Measurements from ENCODE around the gene MAP7.
A peak's percentile ranks its signal among the peaks of the same experiment; 100 is the strongest.
"Not testable (repeated sequence)": the region's sequence is repeated elsewhere in the genome, so short reads cannot be mapped to it uniquely, and the experiment has no call there.

The MAP7 gene

GRCh38 chr6:136508725-136509392 is 41.4 kb downstream of the MAP7 start:
- DNase-seq (ENCODE audit: low read depth, low spot score) = no peak
- WGBS (ENCODE audit: insufficient coverage, insufficient read length) = no CpG with 5 or more reads among the region's 1 CpG
- H3K9me3 ChIP-seq (ENCODE audit: control insufficient read depth, insufficient read depth, low read length) = no peaks in the 10 kb centered on the region

DNA sequence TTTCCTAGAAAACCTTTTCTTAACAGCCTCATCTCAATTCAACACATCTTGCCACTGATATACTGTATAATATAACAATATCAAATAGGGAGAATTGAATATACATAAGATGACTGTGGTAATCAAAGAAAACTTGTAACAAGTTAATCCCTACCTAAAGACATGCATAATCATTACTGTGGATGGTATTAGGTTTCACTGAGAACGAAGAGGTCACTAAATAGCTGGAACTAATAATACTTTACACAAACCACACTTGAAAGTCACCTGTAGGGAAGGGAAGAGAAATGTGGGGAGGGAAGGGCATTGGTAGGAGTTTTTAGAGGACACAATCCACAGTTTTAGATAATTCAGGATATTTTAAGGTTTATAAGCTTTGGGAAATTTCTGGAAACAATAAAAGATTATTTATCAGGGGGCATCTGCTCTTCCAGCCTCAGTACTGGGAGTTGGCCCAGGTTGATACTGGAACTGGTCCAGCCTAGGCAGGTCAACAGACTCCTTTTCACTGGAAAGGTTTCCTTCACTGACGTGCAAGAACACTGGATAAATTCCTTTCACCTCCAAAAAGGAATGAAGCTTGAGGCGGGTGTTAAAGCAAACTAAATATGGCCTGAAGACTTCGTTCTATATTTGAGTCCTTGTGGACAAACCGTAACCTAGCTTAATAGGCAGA is 44.0 kb downstream of the MAP7 start:
- no CpG with 5 or more reads among the region's 5 CpGs for WGBS (ENCODE audit: insufficient coverage, insufficient read length)
- Histone ChIP-seq H3K36me3 (ENCODE audit: control insufficient read depth, insufficient read depth, low read length) (no peaks in the 10 kb centered on the region), H3K27ac (ENCODE audit: low read length) (no peak overlapping the region), H3K9me3 (ENCODE audit: control insufficient read depth, insufficient read depth, low read length) (no peaks in the 10 kb centered on the region), H3K4me1 (ENCODE audit: control insufficient read depth, insufficient read depth, low read length) (peaks cover 6% of the 10 kb centered on the region; the same call in 1 of the 2 replicates), H3K4me3 (ENCODE audit: low read length) (no peak overlapping the region), H3K27me3 (ENCODE audit: control insufficient read depth, insufficient read depth, low read length) (no peaks in the 10 kb centered on the region)
- DNase-seq (ENCODE audit: low read depth, low spot score) = no peak

More at GRCh38 chr6:136508725-136509392, 41.4 kb downstream of the MAP7 start:
- Histone ChIP-seq H3K36me3 (ENCODE audit: control insufficient read depth, insufficient read depth, low read length) (no peaks in the 10 kb centered on the region), H3K4me3 (ENCODE audit: low read length) (no peak overlapping the region), H3K27ac (ENCODE audit: low read length) (no peak overlapping the region), H3K4me1 (ENCODE audit: control insufficient read depth, insufficient read depth, low read length) (peaks cover 3% of the 10 kb centered on the region; the same call in 1 of the 2 replicates), H3K27me3 (ENCODE audit: control insufficient read depth, insufficient read depth, low read length) (no peaks in the 10 kb centered on the region)

GRCh38 chr6:136503303-136504029 is 46.8 kb downstream of the MAP7 start:
- Histone ChIP-seq H3K36me3 (ENCODE audit: control insufficient read depth, insufficient read depth, low read length) (no peaks in the 10 kb centered on the region), H3K9me3 (ENCODE audit: control insufficient read depth, insufficient read depth, low read length) (no peaks in the 10 kb centered on the region), H3K4me1 (ENCODE audit: control insufficient read depth, insufficient read depth, low read length) (peaks cover 6% of the 10 kb centered on the region; the same call in 1 of the 2 replicates), H3K27me3 (ENCODE audit: control insufficient read depth, insufficient read depth, low read length) (no peaks in the 10 kb centered on the region), H3K4me3 (ENCODE audit: low read length) (no peak overlapping the region), H3K27ac (ENCODE audit: low read length) (peak overlapping the region; percentile 84)
- DNase-seq (ENCODE audit: low read depth, low spot score) = peak; percentile 35
- WGBS (ENCODE audit: insufficient coverage, insufficient read length) = no CpG with 5 or more reads among the region's 6 CpGs

GRCh38 chr6:136502786-136503185 is 47.4 kb downstream of the MAP7 start:
- Histone ChIP-seq H3K27ac (ENCODE audit: low read length) (peak overlapping the region; percentile 84), H3K27me3 (ENCODE audit: control insufficient read depth, insufficient read depth, low read length) (no peaks in the 10 kb centered on the region), H3K4me1 (ENCODE audit: control insufficient read depth, insufficient read depth, low read length) (peaks cover 8% of the 10 kb centered on the region; the same call in 1 of the 2 replicates), H3K9me3 (ENCODE audit: control insufficient read depth, insufficient read depth, low read length) (no peaks in the 10 kb centered on the region), H3K36me3 (ENCODE audit: control insufficient read depth, insufficient read depth, low read length) (no peaks in the 10 kb centered on the region), H3K4me3 (ENCODE audit: low read length) (no peak overlapping the region)
- DNase-seq (ENCODE audit: low read depth, low spot score) = no peak

- no peak for DNase-seq (ENCODE audit: low read depth, low spot score)
- Histone ChIP-seq H3K36me3 (ENCODE audit: control insufficient read depth, insufficient read depth, low read length) (no peaks in the 10 kb centered on the region), H3K9me3 (ENCODE audit: control insufficient read depth, insufficient read depth, low read length) (no peaks in the 10 kb centered on the region), H3K4me1 (ENCODE audit: control insufficient read depth, insufficient read depth, low read length) (peaks cover 7% of the 10 kb centered on the region; the same call in 1 of the 2 replicates), H3K27me3 (ENCODE audit: control insufficient read depth, insufficient read depth, low read length) (no peaks in the 10 kb centered on the region), H3K27ac (ENCODE audit: low read length) (peak overlapping the region; percentile 75), H3K4me3 (ENCODE audit: low read length) (no peak overlapping the region)
- no CpG with 5 or more reads among the region's 2 CpGs for WGBS (ENCODE audit: insufficient coverage, insufficient read length)
These were observed 48.7 kb downstream of the MAP7 start for GRCh38 chr6:136501514-136501913.

DNA sequence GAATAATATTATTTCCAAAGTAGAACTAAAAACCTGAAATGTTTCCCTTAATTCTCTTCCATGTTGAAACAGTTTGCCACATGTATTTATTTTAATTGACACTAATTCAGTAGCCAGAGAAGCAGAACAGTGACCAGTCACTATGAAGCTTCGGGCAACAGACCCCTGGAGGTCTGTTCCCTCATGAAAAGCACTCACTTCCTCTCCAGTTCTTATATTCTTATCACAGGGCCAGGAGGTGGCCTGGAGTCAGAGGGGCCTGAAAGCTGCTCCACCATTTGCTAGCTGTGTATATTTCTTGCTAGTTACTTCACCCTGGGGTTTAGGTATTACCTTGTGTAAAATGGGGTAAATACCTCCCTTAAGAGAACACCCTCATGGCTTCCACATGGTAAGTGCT is 49.1 kb downstream of the MAP7 start:
- H3K27ac ChIP-seq (ENCODE audit: low read length) = no peak overlapping the region
- no peak for DNase-seq (ENCODE audit: low read depth, low spot score)

DNA sequence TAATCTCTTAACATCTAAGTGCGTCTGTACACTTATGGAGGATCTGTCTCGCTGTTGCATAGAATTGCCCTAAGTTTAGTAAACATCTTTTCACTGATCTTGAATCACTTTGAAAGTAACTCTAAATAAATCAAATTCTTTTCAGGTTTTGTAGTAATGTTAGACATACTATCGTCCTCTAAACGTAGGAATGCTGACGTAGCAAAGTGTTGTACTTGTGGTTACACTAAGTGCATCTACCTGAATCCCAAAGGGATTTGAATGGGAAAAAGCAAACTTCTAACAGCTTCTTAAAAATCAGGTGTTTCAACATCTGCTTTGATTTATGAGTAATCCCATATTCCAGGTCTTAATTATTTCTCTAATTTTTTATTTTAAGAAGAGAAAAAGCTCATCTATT is 49.8 kb downstream of the MAP7 start:
- Histone ChIP-seq H3K4me3 (ENCODE audit: low read length) (no peak overlapping the region), H3K27ac (ENCODE audit: low read length) (no peak overlapping the region), H3K27me3 (ENCODE audit: control insufficient read depth, insufficient read depth, low read length) (no peaks in the 10 kb centered on the region), H3K36me3 (ENCODE audit: control insufficient read depth, insufficient read depth, low read length) (no peaks in the 10 kb centered on the region), H3K4me1 (ENCODE audit: control insufficient read depth, insufficient read depth, low read length) (peaks cover 5% of the 10 kb centered on the region; the same call in 1 of the 2 replicates), H3K9me3 (ENCODE audit: control insufficient read depth, insufficient read depth, low read length) (no peaks in the 10 kb centered on the region)
- WGBS (ENCODE audit: insufficient coverage, insufficient read length) = no CpG with 5 or more reads among the region's 5 CpGs
- DNase-seq (ENCODE audit: low read depth, low spot score) = no peak

More for the DNA sequence above, 49.1 kb downstream of the MAP7 start:
- Histone ChIP-seq H3K9me3 (ENCODE audit: control insufficient read depth, insufficient read depth, low read length) (no peaks in the 10 kb centered on the region), H3K4me1 (ENCODE audit: control insufficient read depth, insufficient read depth, low read length) (peaks cover 5% of the 10 kb centered on the region; the same call in 1 of the 2 replicates), H3K27me3 (ENCODE audit: control insufficient read depth, insufficient read depth, low read length) (no peaks in the 10 kb centered on the region), H3K4me3 (ENCODE audit: low read length) (no peak overlapping the region), H3K36me3 (ENCODE audit: control insufficient read depth, insufficient read depth, low read length) (no peaks in the 10 kb centered on the region)
- WGBS (ENCODE audit: insufficient coverage, insufficient read length) = no CpG with 5 or more reads among the region's 1 CpG

DNA sequence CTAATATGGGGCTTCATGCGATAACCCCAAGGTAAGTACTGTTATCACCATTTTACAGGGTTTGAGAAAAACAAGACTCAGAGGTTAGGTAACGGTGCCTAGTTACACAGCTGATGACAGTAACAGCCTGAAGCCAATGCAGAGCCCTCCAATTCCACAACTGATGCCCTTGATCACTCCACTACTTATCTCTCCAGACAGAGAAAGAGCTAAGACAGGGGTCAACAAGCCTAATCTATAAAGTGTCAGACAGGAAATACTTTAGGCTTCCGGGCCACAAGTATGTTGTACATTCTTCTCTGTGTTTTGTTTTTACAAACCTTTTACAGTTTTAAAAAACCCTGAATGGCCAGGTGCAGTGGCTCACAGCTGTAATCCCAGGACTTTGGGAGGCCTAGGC is 50.9 kb downstream of the MAP7 start:
- peaks cover 5% of the 10 kb centered on the region; the same call in 1 of the 2 replicates for H3K4me1 ChIP-seq (ENCODE audit: control insufficient read depth, insufficient read depth, low read length)
- no peaks in the 10 kb centered on the region for H3K9me3 ChIP-seq (ENCODE audit: control insufficient read depth, insufficient read depth, low read length)

GRCh38 chr6:136496449-136496848 is 53.8 kb downstream of the MAP7 start:
- WGBS (ENCODE audit: insufficient coverage, insufficient read length) = no CpG with 5 or more reads among the region's 2 CpGs
- H3K27me3 ChIP-seq (ENCODE audit: control insufficient read depth, insufficient read depth, low read length); H3K27ac ChIP-seq (ENCODE audit: low read length); H3K36me3 ChIP-seq (ENCODE audit: control insufficient read depth, insufficient read depth, low read length); H3K9me3 ChIP-seq (ENCODE audit: control insufficient read depth, insufficient read depth, low read length); H3K4me1 ChIP-seq (ENCODE audit: control insufficient read depth, insufficient read depth, low read length); H3K4me3 ChIP-seq (ENCODE audit: low read length); DNase-seq (ENCODE audit: low read depth, low spot score): not testable (repeated sequence)

More for the DNA sequence above, 50.9 kb downstream of the MAP7 start:
- no peak overlapping the region for H3K27ac ChIP-seq (ENCODE audit: low read length)
- no peak overlapping the region for H3K4me3 ChIP-seq (ENCODE audit: low read length)
- no CpG with 5 or more reads among the region's 3 CpGs for WGBS (ENCODE audit: insufficient coverage, insufficient read length)
- H3K27me3 ChIP-seq (ENCODE audit: control insufficient read depth, insufficient read depth, low read length) = no peaks in the 10 kb centered on the region
- H3K36me3 ChIP-seq (ENCODE audit: control insufficient read depth, insufficient read depth, low read length) = no peaks in the 10 kb centered on the region
- no peak for DNase-seq (ENCODE audit: low read depth, low spot score)

- Histone ChIP-seq H3K4me1 (ENCODE audit: control insufficient read depth, insufficient read depth, low read length) (peaks cover 2% of the 10 kb centered on the region; the same call in 1 of the 2 replicates), H3K36me3 (ENCODE audit: control insufficient read depth, insufficient read depth, low read length) (no peaks in the 10 kb centered on the region), H3K27ac (ENCODE audit: low read length) (no peak overlapping the region), H3K4me3 (ENCODE audit: low read length) (no peak overlapping the region), H3K27me3 (ENCODE audit: control insufficient read depth, insufficient read depth, low read length) (no peaks in the 10 kb centered on the region), H3K9me3 (ENCODE audit: control insufficient read depth, insufficient read depth, low read length) (no peaks in the 10 kb centered on the region)
- WGBS (ENCODE audit: insufficient coverage, insufficient read length) = no CpG with 5 or more reads among the region's 1 CpG
- DNase-seq (ENCODE audit: low read depth, low spot score) = no peak
These were observed 55.5 kb downstream of the MAP7 start for GRCh38 chr6:136494710-136495109.

All from iPS DF 6.9 (cell line).